RCC 7860 (cell line): ENCODE data around the gene NOCT.
A peak's percentile ranks its signal among the peaks of the same experiment; 100 is the strongest.
"Not testable (repeated sequence)": the region's sequence is repeated elsewhere in the genome, so short reads cannot be mapped to it uniquely, and the experiment has no call there.

ENCODE experiments used
- DNase-seq: peaks from one replicate; pipeline ENCODE4 v3.0.0-alpha.2; 2015; ENCODE audit warnings: low spot score
- FAIRE-seq: peaks from 2 replicates; lab custom pipeline; 2012; peaks lifted over from hg19 to GRCh38; lab: Jason Lieb, UNC

Gene NOCT

DNA sequence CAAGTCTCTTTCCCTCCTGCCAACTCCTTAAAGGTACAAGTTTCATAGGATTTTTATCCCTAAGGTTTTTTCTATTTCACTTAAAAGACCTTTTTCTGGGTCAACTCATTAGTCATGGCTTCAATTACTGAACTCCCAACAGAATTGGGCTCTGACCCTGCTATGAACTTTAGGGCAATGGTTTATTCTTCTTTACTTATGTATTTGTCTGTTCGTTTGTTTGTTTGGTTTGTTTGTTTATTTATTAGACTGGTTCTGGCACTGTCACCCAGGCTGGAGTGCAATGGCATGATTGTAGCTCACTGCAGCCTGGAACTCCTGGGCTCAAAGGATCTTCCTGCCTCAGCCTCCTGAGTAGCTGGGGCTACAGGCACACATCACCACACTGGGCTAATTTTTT is 5.9 kb upstream of the NOCT start:
- FAIRE-seq (no peak), DNase-seq (no peak)

- FAIRE-seq, result no peak
- no peak for DNase-seq
Measured at GRCh38 chr4:139011225-139011950, 4.2 kb upstream of the NOCT start.

GRCh38 chr4:139014371-139015268 is 961 bp upstream of the NOCT start:
- peak; percentile 95 for FAIRE-seq

GRCh38 chr4:139015948-139016471 is 429 bp downstream of the NOCT start:
- no peak for DNase-seq
- FAIRE-seq, result no peak

More at GRCh38 chr4:139014371-139015268, 961 bp upstream of the NOCT start:
- peak; percentile 97 for DNase-seq

DNA sequence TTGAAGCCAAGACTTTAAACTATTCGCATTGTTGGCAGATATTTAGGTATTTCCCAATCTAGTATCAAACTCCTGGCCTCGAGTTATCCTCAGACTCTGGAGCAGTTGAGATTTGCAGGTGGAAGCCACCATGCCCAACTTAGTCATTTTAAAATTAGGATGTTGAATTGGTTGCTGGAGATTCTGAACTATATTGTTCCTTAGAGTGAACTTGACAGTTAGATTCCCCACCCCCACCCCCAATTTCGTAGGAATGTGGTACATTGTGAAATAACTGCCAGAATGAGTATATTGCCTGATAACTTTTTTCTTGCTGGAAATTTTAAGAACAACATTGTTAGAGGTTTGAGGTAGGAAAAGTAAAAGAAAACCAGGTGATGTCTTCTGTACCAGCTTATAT is 2.3 kb downstream of the NOCT start:
- FAIRE-seq (no peak), DNase-seq (no peak)

DNA sequence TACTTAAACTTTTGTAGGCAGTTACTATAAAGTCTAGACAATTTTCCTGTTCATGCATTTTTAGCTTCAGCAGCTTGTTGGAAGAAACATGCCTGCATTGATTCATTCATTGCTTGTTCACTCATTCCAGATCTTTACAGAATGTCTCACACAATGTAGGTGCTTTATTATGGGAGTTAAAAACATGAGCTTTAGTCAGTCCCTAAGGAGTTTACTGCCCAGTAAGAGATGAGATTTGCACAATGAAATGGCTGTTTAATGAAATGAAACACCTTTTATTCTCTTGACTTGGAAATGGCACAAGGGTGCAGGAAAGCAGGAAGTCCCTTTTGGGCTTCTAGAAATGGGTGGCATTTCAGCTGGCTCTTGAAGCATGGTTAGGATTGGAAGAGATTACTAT is 2.9 kb downstream of the NOCT start:
- FAIRE-seq, result no peak
- DNase-seq, result no peak

GRCh38 chr4:139018971-139019758 is 3.6 kb downstream of the NOCT start:
- DNase-seq, result no peak
- FAIRE-seq, result no peak

GRCh38 chr4:139020384-139020783 is 4.8 kb downstream of the NOCT start:
- DNase-seq (no peak), FAIRE-seq (no peak)

- DNase-seq, FAIRE-seq: not testable (repeated sequence)
Measured at GRCh38 chr4:139021071-139021470, 5.5 kb downstream of the NOCT start.

DNA sequence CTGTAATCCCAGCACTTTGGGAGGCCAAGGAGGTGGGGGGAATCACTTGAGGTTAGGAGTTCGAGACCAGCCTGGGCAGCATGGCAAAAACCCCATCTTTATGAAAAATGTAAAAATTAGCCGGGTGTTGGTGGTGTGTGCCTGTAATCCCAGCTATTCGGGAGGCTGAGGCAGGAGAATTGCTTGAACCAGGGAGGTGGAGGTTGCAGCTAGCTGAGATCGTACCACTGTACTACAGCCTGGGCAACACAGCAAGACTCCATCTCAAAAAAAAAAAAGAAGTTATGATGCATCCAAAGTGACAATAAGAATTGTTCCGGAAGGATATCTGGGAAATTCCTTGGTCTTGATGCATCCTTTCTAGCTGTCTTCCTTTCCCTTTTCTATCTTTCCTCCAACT is 7.3 kb downstream of the NOCT start:
- no peak for FAIRE-seq

DNA sequence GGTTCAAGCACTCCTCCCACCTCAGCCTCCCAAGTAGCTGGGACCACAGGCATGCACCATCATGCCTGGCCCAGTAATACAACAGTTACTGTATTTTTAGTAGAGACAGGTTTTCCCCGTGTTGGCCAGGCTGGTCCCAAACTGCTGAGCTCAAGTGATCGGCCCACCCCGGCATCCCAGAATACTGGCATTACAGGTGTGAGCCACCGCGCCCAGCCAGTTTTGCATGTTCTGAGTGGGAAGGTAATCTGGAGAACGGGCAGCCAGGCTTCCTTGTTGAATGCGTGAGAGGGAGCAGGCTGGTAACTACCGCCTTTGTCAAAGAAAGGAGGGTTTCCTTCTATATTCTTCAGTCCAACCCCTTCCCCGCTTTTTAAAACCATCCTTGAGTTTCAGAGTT is 9.1 kb downstream of the NOCT start:
- FAIRE-seq, result no peak

More for the DNA sequence above, 7.3 kb downstream of the NOCT start:
- DNase-seq, result no peak

GRCh38 chr4:139025841-139026240 is 10.3 kb downstream of the NOCT start:
- FAIRE-seq (no peak), DNase-seq (no peak)

More for the DNA sequence above, 9.1 kb downstream of the NOCT start:
- DNase-seq, result no peak

DNA sequence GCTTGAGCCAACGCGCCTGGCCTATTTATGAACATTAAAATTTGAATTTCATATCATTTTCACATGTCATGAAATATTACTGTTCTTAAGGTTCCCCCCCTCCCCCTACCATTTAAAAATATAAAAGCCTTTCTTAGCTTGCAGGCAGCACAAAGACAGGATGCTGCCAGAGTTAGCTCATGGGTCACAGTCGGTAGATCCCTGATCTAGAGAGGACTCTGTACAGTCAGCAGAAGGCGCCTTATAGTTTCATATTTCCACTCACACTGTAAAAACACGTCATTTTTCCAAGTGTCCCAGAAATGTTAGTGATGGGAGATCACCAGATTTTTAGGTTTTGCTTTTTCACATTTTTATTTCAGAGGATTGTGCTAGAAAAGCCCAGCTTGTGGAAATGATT is 12.2 kb downstream of the NOCT start:
- no peak for FAIRE-seq
- no peak for DNase-seq

- DNase-seq, result no peak
- FAIRE-seq, result no peak
Measured at GRCh38 chr4:139028191-139028661, 12.6 kb downstream of the NOCT start.

GRCh38 chr4:139029866-139030363 is 14.3 kb downstream of the NOCT start:
- DNase-seq, FAIRE-seq: not testable (repeated sequence)

DNA sequence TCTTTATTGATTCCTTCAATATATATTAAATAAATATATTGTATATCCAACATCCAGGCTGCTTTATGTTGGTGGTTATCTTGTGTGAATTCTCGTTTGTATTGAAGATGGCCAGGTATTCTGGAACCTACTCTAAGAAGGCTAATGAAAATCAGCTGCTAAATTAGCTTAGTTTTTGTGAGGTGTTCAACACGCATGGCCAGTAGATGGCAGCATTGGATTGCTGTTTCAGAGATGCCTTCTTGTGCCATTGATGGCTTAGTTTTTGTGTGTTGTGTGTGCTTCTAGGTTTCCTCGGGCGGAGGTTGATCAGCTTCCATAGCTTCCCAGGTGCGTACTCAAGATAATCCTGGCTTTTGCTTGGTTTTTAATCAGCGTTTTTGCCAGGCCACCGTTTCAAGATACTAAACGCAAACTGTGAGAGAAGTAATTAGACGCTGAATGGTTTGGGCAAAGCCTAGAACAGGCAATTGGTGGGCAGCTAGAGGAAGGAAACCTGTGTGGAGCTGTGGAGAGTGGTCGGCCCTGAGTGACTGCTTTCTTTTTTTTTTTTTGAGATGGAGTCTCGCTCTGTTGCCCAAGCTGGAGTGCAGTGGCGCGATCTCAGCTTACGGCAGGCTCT is 15.1 kb downstream of the NOCT start:
- no peak for FAIRE-seq
- peak; percentile 23 for DNase-seq

- FAIRE-seq (no peak), DNase-seq (no peak)
Measured at GRCh38 chr4:139035650-139036049, 20.1 kb downstream of the NOCT start.

DNA sequence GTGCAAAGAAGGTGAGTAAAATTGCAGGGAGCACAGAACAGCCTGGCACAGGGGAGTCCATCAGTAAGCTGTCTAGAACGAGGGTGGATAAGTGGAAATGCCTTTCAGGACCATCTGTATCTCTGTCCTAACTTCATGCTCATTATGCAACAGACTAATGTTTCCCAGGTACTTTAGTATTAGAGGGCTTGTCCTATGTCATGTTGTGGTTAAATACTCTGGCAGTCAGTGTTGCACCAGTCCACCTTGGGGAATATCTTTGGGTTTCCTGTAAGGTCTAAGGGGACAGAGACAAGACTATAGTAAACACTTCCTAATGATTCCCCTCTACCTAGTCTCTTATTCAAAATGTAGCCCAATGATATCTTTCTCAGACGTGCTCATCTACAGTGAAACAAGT is 21.3 kb downstream of the NOCT start:
- DNase-seq, result no peak

GRCh38 chr4:139038874-139039443 is 23.4 kb downstream of the NOCT start:
- DNase-seq, result no peak

More for the DNA sequence above, 21.3 kb downstream of the NOCT start:
- no peak for FAIRE-seq

GRCh38 chr4:139042981-139043460 is 27.4 kb downstream of the NOCT start:
- FAIRE-seq, result no peak

More at GRCh38 chr4:139038874-139039443, 23.4 kb downstream of the NOCT start:
- FAIRE-seq, result no peak

More at GRCh38 chr4:139042981-139043460, 27.4 kb downstream of the NOCT start:
- no peak for DNase-seq
